Retinal pigment epithelial cell (primary cell): ENCODE measurements around the gene C16orf54.
"Not testable (repeated sequence)": the region's sequence is repeated elsewhere in the genome, so short reads cannot be mapped to it uniquely, and the experiment has no call there.

Experiments
- DNase-seq: peaks from one replicate; pipeline ENCODE4 v3.0.0-alpha.2; 2010; ENCODE audit warnings: low read depth
- H3K4me3 ChIP-seq: 2 replicates; pipeline ENCODE4 v1.5.1; 2011; ENCODE audit warnings: mild to moderate bottlenecking, low read length, control low read depth, moderate library complexity
- TF ChIP-seq, protein P1 (sequence below): conservative IDR thresholded peaks from 2 replicates; pipeline ENCODE4 v1.5.1; 2011; ENCODE audit warnings: low read depth, low read length, control low read depth, inconsistent platforms

Gene C16orf54

DNA sequence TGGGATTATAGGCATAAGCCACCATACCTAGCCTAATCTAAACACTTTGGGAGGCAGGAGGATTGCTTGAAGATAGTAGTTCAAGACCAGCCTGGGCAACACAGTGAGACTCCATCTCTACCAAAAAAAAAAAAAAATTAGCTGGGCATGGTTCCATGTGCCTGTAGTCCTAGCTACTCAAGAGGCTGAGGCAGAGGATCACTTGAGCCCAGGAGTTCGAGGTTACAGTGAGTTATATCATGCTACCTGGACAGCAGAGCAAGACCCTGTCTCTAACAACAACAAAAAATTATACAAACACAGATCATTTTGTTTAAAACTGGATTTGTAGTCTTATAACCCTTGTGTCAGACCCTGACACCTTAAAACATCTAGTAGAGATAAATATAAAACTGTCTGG, 7.7 kb upstream of the C16orf54 start:
- TF ChIP-seq, protein P1, sequence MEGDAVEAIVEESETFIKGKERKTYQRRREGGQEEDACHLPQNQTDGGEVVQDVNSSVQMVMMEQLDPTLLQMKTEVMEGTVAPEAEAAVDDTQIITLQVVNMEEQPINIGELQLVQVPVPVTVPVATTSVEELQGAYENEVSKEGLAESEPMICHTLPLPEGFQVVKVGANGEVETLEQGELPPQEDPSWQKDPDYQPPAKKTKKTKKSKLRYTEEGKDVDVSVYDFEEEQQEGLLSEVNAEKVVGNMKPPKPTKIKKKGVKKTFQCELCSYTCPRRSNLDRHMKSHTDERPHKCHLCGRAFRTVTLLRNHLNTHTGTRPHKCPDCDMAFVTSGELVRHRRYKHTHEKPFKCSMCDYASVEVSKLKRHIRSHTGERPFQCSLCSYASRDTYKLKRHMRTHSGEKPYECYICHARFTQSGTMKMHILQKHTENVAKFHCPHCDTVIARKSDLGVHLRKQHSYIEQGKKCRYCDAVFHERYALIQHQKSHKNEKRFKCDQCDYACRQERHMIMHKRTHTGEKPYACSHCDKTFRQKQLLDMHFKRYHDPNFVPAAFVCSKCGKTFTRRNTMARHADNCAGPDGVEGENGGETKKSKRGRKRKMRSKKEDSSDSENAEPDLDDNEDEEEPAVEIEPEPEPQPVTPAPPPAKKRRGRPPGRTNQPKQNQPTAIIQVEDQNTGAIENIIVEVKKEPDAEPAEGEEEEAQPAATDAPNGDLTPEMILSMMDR, result no peak
- H3K4me3 ChIP-seq, result no peak overlapping the region
- DNase-seq, result no peak

DNA sequence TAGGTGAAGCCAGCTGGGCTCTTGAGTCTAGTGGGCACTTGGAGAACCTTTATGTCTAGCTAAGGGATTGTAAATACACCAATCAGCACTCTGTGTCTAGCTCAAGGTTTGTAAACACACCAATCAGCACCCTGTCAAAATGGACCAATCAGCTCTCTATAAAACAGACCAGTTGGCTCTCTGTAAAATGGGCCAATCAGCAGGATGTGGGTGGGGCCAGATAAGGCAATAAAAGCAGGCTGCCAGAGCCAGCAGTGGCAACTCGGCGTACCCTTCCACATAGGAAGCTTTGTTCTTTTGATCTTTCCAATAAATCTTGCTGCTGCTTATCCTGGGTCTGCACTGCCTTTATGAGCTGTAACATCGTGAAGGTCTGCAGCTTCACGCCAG, 3.0 kb upstream of the C16orf54 start:
- not testable (repeated sequence) for DNase-seq, H3K4me3 ChIP-seq

DNA sequence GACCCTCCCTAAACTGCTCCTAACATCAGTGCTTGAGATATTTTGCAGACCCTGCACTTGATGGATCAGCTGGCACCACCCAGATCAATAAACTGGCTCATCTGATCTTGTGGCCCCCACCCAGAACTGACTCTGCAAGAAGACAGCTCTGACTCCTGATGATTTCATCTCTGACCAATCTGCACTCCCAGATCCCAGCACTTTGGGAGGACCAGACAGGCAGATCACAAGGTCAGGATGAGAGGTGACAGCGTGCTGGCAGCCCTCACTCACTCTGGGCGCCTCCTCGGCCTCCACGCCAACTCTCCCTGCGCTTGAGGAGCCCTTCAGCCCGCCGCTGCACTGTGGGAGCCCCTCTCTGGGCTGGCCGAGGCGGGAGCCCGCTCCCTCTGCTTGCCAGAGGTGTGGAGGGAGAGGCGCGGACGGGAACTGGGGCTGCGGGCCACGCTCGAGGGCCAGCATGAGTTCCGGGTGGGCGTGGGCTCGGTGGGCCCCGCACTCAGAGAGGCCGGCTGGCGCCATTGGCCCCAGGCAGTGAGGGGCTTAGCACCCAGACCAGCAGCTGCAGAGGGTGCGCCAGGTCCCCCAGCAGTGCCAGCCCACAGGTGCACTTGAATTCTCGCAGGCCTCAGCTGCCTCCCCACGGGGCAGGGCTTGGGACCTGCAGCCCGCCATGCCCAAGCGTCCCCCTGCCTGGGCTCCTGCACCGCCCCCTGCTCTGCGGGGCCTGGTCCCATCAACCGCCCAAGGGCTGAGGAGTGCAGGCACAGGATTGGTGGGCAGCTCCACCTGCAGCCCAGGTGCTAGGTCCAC, 2.4 kb upstream of the C16orf54 start:
- DNase-seq, result no peak
- TF ChIP-seq, protein P1, result no peak
- H3K4me3 ChIP-seq, result no peak overlapping the region

DNA sequence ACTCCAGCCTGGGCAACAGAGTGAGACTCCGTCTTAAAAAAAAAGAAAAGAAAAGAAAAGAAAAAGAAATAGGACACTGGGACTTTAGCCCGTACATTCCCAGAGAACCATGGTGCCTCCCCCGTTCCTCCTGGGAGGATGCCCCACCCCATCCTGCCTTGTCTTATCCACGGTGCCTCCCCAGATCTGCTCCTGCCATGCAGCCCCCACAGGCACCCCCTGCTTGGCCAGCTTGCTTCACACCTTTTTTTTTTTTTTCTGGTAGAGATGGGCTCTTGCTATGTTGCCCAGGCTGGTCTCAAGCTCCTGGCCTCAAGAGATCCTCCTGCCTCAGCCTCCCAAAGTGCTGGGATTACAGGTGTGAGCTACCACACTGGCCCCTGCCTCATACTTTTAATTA, 728 bp upstream of the C16orf54 start:
- DNase-seq, H3K4me3 ChIP-seq: not testable (repeated sequence)

DNA sequence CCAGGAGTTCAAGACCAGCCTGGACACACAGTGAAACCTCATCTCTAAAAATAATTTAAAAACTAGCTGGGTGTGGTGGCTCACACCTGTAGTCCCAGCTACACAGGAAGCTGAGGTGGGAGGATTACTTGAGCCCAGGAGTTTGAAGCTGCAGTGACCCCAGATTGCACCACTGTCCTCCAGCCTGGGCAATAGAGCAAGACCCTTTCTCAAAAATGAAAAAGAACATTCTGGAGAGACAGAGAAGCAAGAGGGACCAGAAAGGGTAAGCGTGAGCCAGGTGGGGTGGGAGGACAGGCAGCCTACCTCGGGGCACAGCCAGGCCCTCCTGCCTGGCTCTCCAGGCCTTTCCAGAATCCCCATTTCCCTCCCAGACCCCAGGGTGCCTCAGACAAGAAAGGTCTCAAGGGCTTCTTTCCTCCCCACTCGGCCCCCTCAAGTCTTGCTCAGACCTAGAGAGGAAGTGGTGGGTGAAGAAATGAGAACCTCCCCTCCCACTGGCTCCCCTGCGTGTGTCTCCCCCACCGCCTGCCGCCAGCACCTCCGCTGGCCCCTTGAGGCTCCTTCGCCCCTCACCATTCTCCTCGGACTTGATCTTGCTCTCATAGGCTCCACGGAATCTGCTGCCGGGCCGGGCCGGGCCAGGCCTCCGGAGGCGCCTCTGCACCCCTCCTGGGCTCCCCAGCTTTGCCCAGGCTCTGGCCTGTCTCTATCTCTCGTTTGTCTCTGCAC, 503 bp downstream of the C16orf54 start:
- TF ChIP-seq, protein P1, result no peak
- DNase-seq, result no peak
- no peak overlapping the region for H3K4me3 ChIP-seq

DNA sequence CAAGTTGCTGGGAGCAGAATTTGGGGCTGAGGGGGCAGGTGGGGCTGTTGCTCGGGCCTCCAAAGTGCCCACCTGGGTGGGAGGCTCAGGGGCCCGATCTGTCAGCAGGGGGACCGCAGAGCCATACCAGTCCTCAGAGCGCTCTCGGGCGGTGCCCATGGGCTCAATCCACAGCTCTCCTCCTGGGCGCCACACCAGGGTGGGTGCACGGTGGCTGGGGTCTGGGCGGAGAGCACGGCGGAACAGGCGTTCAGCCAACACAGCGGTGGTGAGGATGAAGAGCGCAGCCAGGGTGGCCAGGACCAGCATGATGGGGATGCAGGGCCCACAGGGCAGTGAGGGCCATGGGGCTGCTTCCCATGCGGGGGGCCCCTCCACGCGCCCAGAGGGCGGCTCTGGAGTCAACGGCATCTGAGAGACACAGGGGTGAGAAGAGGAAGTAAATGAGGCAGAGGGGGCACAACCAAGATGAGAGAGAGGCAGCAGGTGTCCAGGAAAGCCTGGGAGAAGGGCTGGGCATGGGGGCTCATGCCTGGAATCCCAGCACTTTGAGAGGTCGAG, 1.2 kb downstream of the C16orf54 start:
- DNase-seq, result no peak
- no peak overlapping the region for H3K4me3 ChIP-seq

DNA sequence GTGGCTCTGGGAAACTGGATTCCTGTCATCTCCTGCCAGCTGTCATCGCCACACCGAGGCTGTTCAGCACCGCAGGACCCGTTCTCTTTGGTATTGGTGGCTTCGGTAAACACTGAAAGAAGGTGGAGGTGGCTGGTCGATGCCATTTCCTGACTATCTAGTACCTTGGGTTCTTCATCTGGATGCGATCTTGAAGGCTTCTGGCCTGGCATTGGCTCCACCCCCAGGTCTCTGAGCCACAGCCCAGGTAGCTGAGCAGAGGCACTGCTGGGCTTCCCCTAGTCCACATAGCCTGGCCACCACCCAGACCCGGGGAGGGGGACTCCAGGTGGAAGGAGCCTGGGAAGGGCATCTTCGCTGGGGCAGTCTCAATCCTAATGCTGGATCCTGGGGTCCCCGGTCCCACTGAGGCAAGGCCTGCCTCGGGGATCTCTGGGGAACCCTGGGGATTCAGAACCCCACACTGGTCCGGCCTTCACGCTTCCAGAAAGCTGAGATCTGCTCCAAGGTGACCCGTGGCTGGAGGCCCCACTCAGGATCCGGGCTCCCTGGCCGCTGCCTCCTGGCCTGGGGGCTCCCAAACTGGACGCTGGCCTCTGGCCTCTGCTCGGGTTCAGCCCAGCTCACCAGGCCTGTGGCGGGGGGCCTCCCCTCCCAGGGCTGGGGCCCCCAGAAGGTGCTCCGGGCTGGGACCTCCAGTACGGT, 1.8 kb downstream of the C16orf54 start:
- no peak overlapping the region for H3K4me3 ChIP-seq
- DNase-seq, result no peak
- TF ChIP-seq, protein P1, result no peak

More for the DNA sequence above, 1.2 kb downstream of the C16orf54 start:
- TF ChIP-seq, protein P1, result no peak
